GM19438 (cell line): ENCODE results near the gene THG1L.

Source experiments
- ATAC-seq: cut with Tn5 transposase; IDR thresholded peaks from one replicate; pipeline ENCODE4 v1.9.1; 2021; ENCODE audit warnings: low read depth; ENCODE audit not compliant: unreplicated experiment

The THG1L gene

DNA sequence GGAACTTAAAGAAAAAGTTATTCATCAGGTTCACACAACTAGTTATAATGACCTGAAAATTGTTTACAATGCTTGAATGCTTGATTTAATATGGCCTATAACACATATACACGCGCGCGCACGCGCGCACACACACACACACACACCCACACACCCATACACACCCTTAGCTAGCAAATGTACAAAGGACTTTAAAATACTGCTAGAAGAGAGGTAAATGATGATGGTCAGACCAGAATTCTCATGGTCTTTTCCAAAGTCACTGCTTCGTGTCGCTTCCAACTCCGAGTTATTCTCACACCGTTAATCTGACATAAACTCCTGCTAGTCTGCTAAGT is 18.2 kb downstream of the THG1L start:
- ATAC-seq, result no peak

- ATAC-seq, result no peak
Observed at GRCh38 chr5:157750320-157750719, 19.1 kb downstream of the THG1L start.

- no peak for ATAC-seq
Observed at GRCh38 chr5:157756122-157756521, 24.9 kb downstream of the THG1L start.

- ATAC-seq, result no peak
Observed at GRCh38 chr5:157758706-157759105, 27.5 kb downstream of the THG1L start.

DNA sequence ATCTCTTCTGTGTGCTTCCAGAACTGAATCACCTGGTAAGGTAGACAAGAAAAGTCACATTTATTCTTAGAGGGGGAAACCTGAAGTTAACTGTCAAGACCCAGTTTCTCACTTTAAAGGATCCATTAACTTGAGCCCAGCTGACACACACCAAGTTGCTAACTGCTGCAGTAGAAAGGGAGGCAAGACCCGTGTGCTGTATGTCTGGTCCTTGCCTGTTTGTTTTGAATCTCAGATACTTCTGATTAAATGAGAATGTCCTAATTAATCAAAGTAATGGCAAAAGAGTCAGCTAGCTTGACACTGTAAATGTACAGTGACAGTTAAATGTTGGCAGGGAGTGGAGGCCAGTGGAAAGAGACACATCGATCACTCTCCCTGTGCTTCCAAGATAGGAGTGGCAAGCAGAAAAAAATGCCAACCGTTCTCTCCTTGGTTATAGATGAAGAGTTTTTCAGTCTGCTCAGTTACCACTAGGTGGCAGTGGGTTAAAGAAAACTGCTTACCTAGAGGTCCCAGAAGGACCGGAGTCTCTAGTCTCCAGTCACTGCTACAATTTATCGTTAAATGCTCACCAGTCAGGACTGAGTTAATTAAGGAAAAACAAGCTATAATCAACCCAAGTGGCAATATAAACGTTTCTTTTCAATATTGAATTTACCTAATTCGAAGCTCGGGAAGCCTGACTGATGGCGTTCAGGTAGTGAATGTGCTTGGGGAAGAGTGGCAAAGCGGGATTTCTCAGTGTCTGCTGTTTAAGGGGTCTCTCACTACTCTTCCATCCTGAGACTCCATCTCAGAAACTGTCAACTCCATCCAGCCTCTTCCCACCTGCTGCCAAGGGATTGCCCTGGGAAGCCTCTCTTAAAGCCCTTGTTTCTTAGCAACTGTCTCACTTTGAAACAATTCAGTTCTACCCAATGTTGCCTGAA is 30.7 kb downstream of the THG1L start:
- ATAC-seq, result peak; percentile 92

- no peak for ATAC-seq
Observed at GRCh38 chr5:157764531-157764930, 33.3 kb downstream of the THG1L start.

DNA sequence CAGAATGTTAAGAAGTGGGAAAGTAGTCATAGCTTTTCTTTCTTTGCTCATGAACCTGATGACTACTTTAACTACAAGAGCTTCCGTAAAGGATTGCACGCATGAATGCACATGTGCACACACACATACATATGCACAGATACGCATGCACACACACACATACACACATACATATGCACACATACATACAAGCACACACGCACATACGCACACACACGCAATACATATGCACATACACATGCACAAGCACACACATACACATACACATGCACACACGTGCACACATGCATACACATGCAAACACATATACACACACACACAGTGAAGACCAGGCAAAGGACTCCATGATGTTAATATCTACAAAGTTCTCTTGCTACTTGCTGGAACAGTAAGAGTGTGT is 35.2 kb downstream of the THG1L start:
- no peak for ATAC-seq

- ATAC-seq, result no peak
Observed at GRCh38 chr5:157766902-157767301, 35.7 kb downstream of the THG1L start.

- ATAC-seq, result no peak
Observed at GRCh38 chr5:157767689-157768088, 36.5 kb downstream of the THG1L start.

GRCh38 chr5:157770665-157771064 is 39.4 kb downstream of the THG1L start:
- ATAC-seq, result no peak

GRCh38 chr5:157772127-157772526 is 40.9 kb downstream of the THG1L start:
- no peak for ATAC-seq

- no peak for ATAC-seq
Observed at GRCh38 chr5:157778121-157778805, 47.0 kb downstream of the THG1L start.

- ATAC-seq, result no peak
Observed at GRCh38 chr5:157779221-157779620, 48.0 kb downstream of the THG1L start.

- ATAC-seq, result no peak
Observed at GRCh38 chr5:157785801-157786200, 54.6 kb downstream of the THG1L start.
